GM21367 (cell line): ENCODE data around the gene TOMM40.
"Not testable (repeated sequence)": the region's sequence is repeated elsewhere in the genome, so short reads cannot be mapped to it uniquely, and the experiment has no call there.

ENCODE experiments used
- ATAC-seq: cut with Tn5 transposase; IDR thresholded peaks from one replicate; pipeline ENCODE4 v1.9.1; 2021; ENCODE audit not compliant: unreplicated experiment

TOMM40 gene

DNA sequence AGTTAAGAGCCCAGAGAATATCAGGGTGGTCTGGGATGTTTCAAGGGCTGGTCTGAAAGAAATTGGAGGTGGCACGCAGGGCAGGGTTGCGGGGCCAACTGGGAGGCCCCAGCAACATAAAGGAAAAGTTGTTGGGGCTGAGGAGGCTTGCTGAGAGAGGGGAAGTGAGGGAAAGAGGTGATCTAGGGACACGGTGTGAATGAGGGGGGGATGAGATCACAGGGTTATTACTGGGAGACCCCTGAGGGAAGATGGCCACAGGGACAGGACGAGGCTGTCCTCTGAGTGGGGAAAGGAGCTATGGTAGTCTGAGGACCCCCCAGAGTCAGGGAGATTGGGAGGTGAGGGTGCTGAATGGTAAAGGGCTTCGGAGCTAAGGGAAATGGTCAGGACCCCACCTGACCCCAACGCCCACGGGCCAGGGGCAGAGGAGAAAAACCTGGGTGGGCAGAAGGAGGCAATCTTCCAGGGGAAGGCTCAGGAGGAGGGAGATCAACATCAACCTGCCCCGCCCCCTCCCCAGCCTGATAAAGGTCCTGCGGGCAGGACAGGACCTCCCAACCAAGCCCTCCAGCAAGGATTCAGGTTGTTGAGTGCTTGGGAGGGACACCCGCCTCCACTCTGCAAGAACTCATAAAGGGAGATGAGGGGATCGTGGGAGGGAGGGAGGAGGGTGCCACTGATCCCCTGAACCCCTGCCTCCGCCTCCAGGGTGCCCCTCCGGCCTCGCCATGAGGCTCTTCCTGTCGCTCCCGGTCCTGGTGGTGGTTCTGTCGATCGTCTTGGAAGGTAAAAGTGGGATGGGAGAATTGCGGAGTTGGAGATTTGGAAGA is 35.4 kb downstream of the TOMM40 start:
- not testable (repeated sequence) for ATAC-seq

DNA sequence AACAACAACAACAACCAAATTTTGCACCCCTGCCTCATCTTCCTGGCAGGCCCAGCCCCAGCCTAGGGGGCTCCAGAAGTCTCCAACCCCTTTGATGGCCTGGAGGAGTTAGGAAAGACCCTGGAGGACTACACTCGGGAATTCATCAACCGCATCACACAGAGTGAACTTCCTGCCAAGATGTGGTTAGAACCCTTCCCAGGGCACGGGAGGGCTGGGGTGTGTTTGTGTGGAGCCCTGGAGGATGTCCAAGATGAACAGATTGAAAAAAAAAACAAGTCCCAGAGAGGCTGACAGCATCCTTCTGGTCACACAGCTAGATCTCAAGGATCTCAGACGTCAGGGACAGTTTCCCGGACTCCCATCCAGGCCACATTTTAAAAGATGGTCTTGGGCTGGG is 36.7 kb downstream of the TOMM40 start:
- no peak for ATAC-seq

DNA sequence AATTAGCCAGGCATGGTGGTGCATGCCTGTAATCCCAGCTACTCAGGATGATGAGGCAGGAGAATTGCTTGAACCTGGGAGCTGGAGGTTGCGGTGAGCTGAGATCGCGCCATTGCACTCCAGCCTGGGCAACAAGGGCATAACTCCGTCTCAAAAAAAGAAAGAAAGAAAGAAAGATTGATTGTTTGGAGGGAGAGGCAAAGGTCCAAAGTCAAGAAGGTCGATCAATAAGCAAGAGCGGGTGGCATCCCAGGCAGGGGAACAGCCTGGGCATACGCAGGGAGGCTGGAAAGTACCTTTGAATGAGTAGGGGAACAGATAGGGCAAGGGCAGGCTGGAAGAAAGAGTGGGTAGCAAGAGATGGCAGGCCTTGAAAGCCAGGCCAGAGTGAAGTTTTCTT is 39.0 kb downstream of the TOMM40 start:
- ATAC-seq = no peak

DNA sequence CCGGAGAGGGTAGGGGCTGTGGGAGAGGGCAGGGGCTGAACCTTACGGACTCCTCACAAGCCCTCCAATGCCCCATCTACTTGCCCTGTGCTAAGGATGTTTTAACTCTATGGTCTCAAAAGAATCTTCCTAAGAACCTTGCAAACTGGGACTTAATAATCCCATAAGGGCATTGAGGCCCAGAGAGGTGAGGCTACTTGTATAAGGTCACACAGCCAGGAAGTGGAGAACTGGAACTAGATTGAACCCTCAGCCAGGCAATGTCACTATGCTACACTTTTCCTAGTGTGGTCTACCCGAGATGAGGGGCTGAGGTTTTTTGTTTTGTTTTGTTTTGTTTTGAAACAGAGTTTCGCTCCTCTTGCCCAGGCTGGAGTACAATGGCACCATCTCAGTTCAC is 40.5 kb downstream of the TOMM40 start:
- ATAC-seq = no peak

DNA sequence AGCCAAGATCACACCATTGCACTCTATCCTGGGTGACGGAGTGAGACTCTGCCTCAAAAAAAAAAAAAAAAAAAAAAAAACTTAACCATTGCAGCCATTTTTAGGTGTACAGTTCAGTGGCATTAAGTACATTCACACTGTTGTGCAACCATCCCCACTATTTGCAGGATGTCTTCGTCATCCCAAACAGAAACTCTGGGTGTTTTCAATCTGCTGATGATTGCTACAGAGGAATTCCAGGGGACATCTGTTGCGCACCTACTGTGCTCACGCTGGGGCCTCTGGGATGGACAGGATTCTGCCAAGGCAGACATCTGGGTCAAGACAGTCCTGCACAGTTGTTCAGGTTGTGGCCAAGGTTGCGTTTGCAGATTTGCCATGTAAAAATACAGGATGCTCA is 48.6 kb downstream of the TOMM40 start:
- no peak for ATAC-seq

DNA sequence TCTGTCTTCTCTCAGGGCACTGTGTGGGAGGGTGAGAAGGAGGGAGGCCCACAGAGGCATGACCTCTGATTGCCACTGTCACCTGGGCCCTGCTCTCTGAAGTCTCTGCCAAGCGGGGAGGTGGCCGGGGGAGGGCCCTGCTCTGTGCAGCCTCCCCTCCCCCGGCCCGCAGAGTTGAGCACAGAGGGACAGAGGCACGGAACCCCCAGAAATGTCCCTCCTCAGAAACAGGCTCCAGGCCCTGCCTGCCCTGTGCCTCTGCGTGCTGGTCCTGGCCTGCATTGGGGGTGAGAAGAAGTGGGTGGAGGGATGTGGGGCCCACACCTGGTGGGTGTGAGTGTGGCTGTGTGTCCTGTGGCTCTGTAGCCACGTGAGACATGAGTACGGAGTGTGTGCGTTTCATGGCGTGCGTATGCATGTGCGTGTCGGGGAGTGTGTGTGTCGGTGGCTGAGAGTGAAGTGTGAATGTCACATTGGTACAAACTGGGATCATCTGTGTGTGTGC is 51.1 kb downstream of the TOMM40 start, which contains the start of gene APOC4:
TSS of gene APOC4 (plus strand) at position 171 of the 505 bp plus-strand sequence. CDS start at position 212, 41 bp downstream.
- no peak for ATAC-seq

DNA sequence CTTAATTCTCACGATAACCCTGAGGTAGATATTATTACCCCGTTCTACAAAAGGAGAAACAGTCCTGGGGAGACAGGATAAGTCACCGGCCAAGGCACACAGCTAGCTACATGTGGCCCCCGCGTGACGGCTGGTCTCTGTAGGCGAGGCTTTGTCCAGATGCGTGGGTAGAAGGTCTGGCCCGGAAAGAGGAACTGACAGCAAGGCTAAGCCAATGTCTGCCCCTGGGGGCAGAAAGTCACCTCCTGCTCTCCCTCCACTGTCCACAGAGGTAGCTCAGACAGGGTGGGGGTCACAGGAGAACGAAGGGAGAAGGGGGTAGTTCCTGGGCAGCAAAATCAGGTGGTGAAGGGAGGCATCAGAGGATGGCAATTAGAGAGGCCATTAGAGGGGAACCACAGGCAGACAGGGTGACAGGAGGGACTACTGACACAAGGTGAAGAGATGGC is 52.8 kb downstream of the TOMM40 start:
- no peak for ATAC-seq

DNA sequence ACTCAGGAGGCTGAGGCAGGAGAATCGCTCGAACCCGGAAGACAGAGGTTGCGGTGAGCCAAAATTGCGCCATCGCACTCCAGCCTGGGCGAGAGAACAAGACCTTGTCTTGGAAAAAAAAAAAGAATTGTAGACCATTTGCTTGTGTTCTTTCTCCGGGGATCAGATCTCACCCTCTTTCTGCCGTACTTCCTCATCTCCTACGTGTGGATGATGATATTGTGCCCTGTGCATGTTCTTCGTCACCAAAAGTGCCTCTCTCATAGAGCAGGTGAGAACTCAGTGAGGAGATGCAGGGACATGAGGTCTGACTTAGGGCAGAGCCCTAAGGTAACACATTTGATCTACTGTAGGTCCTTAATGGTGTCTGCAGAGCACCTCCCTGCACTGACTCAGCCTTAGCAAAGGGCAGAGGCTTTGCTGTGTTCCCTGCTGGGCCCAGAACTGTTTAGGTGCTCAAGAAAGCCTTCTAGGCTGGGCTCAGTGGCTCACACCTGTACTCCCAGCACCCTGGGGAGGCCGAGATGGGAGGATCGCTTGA is 56.1 kb downstream of the TOMM40 start:
- no peak for ATAC-seq

DNA sequence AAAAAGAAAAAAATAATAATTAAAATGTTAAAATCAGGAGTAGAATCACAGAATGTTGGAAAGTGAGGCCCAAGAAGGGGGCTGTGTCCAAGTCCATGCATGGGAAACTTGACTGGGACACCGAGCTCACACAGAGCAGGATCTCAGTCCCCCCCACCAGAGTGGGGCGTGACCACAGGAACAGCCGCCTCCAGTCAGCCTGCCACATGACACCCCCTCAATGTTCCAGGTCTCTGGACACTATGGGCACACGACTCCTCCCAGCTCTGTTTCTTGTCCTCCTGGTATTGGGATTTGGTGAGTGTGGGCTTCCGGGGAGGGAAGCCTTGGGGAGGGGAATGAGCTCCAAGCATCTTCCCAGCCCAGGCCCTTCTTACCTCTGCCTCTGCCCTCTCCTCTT is 57.2 kb downstream of the TOMM40 start:
- no peak for ATAC-seq

DNA sequence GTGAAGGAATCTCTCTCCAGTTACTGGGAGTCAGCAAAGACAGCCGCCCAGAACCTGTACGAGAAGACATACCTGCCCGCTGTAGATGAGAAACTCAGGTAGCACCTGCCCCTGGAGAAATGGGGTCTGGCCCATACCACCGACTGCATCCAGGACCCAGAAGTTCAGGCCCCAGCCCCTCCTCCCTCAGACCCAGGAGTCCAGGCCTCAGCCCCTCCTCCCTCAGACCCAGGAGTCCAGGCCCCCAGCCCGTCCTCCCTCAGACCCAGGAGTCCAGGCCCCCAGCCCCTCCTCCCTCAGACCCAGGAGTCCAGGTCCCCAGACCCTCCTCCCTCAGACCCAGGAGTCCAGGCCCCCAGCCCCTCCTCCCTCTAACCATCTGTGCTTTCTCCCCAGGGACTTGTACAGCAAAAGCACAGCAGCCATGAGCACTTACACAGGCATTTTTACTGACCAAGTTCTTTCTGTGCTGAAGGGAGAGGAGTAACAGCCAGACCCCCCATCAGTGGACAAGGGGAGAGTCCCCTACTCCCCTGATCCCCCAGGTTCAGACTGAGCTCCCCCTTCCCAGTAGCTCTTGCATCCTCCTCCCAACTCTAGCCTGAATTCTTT is 57.8 kb downstream of the TOMM40 start:
- no peak for ATAC-seq

DNA sequence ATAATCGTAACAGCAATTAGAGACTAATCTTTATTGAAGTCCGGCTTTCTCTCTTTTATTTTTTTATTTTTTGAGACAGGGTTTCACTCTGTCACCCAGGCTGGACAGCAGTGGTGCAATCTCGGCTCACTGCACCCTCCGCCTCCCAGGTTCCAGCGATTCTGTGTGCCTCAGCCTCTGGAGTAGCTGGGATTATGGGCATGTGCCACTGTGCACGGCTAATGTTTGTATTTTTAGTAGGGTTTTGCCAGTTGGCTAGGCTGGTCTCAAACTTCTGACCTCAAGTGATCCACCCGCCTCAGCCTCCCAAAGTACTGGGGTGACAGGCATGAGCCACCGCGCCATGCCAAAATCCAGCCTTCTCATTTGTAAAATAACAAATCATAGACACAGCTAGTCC is 58.5 kb downstream of the TOMM40 start:
- ATAC-seq = no peak

DNA sequence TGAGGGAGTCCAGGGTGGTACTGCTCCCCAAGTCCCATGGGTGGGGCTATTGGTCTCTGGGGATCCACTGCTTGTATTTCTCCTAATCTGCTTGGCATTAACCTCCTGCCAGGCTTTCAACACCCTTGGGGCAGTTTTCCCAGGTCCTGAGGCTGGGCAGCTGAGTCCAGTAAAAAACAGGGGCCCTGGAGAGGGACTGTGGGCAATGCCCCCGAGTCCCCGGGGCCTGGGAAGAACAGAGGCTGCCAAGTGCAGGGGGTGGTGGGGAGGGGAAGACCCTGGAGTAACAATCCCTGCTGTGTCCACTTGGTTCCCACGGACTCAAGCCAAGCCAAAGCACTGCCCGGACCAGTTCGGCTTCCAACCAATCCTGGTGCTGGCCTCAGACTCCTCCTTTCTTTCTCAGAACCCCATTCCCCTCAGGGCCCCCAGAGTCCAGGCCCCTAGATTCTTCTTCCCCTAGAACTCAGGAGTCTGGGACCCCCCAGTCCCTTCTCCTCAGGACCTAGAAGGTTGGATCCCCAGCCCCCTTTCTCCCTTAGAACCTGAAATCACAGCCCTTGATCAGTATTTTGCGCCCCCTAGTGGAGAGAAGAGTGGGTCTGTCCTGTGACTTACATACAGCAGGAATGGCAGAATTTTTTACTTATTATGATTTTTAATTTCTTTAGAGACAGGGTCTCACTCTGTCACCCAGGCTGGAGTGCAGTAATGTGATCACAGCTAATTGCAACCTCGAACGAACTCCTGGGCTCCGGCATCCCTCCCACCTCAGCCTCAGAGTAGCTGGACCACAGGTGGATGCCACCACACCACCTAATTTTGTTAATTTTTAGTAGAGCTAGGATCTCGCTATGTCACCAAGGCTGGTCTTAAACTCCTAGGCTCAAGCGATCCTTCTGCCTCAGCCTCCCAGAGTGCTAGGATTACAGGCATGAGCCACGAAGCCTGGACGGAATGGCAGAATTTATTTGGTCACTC is 60.4 kb downstream of the TOMM40 start:
- ATAC-seq = no peak
